Right lobe of liver (tissue), 6 donors: Measurements from ENCODE around the gene FHL1. TPM values are rescaled to one million over a fixed set of nuclear protein-coding genes. Genes with fewer than 3 reads are reported as not detected.
"Not testable (repeated sequence)": the region's sequence is repeated elsewhere in the genome, so short reads cannot be mapped to it uniquely, and the experiment has no call there.

Experiments
- ATAC-seq, 4 donors: fragments of 200-7000 bp; cut with Tn5 transposase; one replicate each; pipeline ENCODE4 v1.9.1; 2020; ENCODE audit warnings: mild to moderate bottlenecking in 4 of 4, moderate library complexity in 4 of 4
- DNase-seq, 3 donors: peaks; one replicate each; pipeline ENCODE4 v3.0.0-alpha.2; 2020
- H3K27ac ChIP-seq, 3 donors: fragments of 200-600 bp; one replicate each; pipeline ENCODE4 v1.8.0; 2022
- H3K27me3 ChIP-seq, 2 donors: fragments of 200-600 bp; one replicate each; pipeline ENCODE4 v1.8.0; 2022
- H3K36me3 ChIP-seq, 4 donors: fragments of 200-600 bp; sonication (generic) in 1 of 4; one replicate each; pipeline versions ENCODE4 v1.5.1 to v1.8.0; 2017 to 2022; ENCODE audit warnings: control low read depth in 1 of 4
- H3K4me1 ChIP-seq, 4 donors: fragments of 200-600 bp; sonication (generic) in 1 of 4; one replicate each; pipeline versions ENCODE4 v1.5.1 to v1.8.0; 2017 to 2022; ENCODE audit warnings: control low read depth in 1 of 4
- H3K4me3 ChIP-seq, 3 donors: fragments of 200-600 bp; one replicate each; pipeline ENCODE4 v1.8.0; 2022
- H3K9me3 ChIP-seq, 4 donors: fragments of 200-600 bp; sonication (generic) in 1 of 4; one replicate each; pipeline versions ENCODE4 v1.5.1 to v1.8.0; 2017 to 2022; ENCODE audit warnings: control low read depth in 1 of 4
- CTCF ChIP-seq, 4 donors: fragments of 200-600 bp in 3 of 4; fragments of 450-650 bp in 1 of 4; IDR thresholded peaks; one replicate each; pipeline versions ENCODE4 v1.5.1 to v1.8.0; 2016 to 2022; ENCODE audit warnings: antibody characterized with exemption in 4 of 4, mild to moderate bottlenecking in 2 of 4
- POLR2A ChIP-seq: fragments of 450-650 bp; IDR thresholded peaks from one replicate; pipeline ENCODE4 v1.6.1; 2017; ENCODE audit warnings: antibody characterized with exemption, mild to moderate bottlenecking
- WGBS: methylation state at CpG from one replicate; pipeline ENCODE4 v1.1.6; 2018; ENCODE audit warnings: low coverage, low lambda C conversion rate; ENCODE audit not compliant: insufficient coverage; ENCODE audit errors: missing lambda C conversion rate; 5-methylcytosine and 5-hydroxymethylcytosine counted together
- intact Hi-C, 2 donors: fragments of 100-400 bp; cut with DNase I; formaldehyde crosslinking; loops; one replicate each; pipeline versions ENCODE4 v1.11.2 to v1.14.1; 2022
- long read RNA-seq: library from polyadenylated mRNA; unstranded; transcript quantifications from one replicate; pipeline ENCODE4 v2.0.0, GENCODE V29; 2019
- total RNA-seq, 6 experiments: library from RNA; depleted of rRNA in 2 of 6; stranded (reverse); fragments of >200 nt in 2 of 6; fragmentation: NEBNext Ultra II Directional in 3 of 6; extraction: Animal tissue kit (Norgen Biotek cat#: 25700) in 3 of 6; gene quantifications; one replicate each; pipeline versions ENCODE4 v1.1.0 to v1.2.4, GENCODE V29; 2016 to 2023
- donor health status: DM: no; HTN: yes; CAD: no.
- donor health status: DM: no; HTN: no; CAD: no.
- donor health status: DM: no; HTN: no; CAD: no.
- donor health status: DM: no; HTN: yes; CAD: no.
- donor health status: DM: no; HTN: yes; CAD: no.

FHL1 gene
- total RNA-seq = 10 to 100 TPM in 5 of 6 experiments, 1 to 10 TPM in 1; 8.0 to 27.6 (median 18.5) TPM
- long read RNA-seq, partial matches to known transcripts = 1 of 5 reads
- long read RNA-seq, other reads (novel, unspliced or antisense) = 0 of 5 reads

- intact Hi-C loops = no loop called here
Observed at GRCh38 chrX:136147315-136147901, at the start of gene FHL1. TSS of gene FHL1 (plus strand) at chrX:136147533.

GRCh38 chrX:136097871-136098805, 49.2 kb upstream of the FHL1 start:
- H3K36me3 ChIP-seq = no peaks in the 10 kb centered on the region
- TF ChIP-seq POLR2A = no peak
- TF ChIP-seq CTCF (IDR thresholded peaks at IDR 0.05) = no peak
- no peak overlapping the region for H3K27ac ChIP-seq
- H3K4me1 ChIP-seq = no peaks in the 10 kb centered on the region
- WGBS = 80% methylated on average over 22 of the region's 44 CpGs
- no peaks in the 10 kb centered on the region for H3K9me3 ChIP-seq
- DNase-seq (no peak), ATAC-seq (no peak)
- intact Hi-C loops = no loop called here
- H3K4me3 ChIP-seq = no peak overlapping the region
- H3K27me3 ChIP-seq = no peaks in the 10 kb centered on the region

More at GRCh38 chrX:136147315-136147901, at the start of gene FHL1:
- DNase-seq (peak; percentile 61 to 78 (median 68)), ATAC-seq (peak; percentile 92 to 93 (median 92))
- H3K27me3 ChIP-seq = no peaks in the 10 kb centered on the region
- peak within 1 kb of the TSS; percentile 38 to 59 (median 49) for H3K4me3 ChIP-seq
- peak within 1 kb of the TSS; percentile 38 to 58 (median 43) for H3K27ac ChIP-seq
- no peaks in the 10 kb centered on the region for H3K36me3 ChIP-seq
- no peaks in the 10 kb centered on the region for H3K4me1 ChIP-seq
- WGBS = 22% methylated on average over 28 of the region's 84 CpGs
- no peaks in the 10 kb centered on the region for H3K9me3 ChIP-seq
- TF ChIP-seq POLR2A (no peak), CTCF (IDR thresholded peaks at IDR 0.05) (no peak)

DNA sequence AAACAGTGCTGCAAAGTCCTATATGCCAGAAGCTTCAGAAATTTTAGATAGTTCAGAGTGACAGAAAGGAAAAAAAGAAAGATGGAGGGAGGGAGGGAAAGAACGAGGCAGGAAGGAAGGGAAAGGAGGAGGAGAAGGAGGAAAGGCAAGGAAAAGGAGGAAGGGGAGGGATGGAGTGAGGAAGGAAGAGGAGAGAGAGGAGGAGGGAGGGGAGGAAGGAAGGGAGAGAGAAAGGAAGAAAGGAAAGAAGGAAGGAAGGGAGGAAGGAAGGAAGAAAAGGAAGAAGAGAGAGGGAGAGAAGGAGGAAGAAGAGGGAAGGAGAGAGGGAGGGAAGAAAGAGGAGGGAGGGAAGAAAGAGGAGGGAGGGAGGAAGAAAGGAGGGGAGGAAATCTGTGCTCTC, 42.4 kb upstream of the FHL1 start:
- H3K27ac ChIP-seq = no peak overlapping the region
- H3K36me3 ChIP-seq = no peaks in the 10 kb centered on the region
- intact Hi-C loops = no loop called here
- H3K9me3 ChIP-seq = no peaks in the 10 kb centered on the region
- H3K27me3 ChIP-seq = no peaks in the 10 kb centered on the region
- ATAC-seq (no peak), DNase-seq (no peak)
- no peak for TF ChIP-seq POLR2A
- no peak for TF ChIP-seq CTCF (IDR thresholded peaks at IDR 0.05)
- no peaks in the 10 kb centered on the region for H3K4me1 ChIP-seq
- no peak overlapping the region for H3K4me3 ChIP-seq
- WGBS = 14% methylated on average over 1 of the region's 1 CpG

- 62% methylated on average over 11 of the region's 11 CpGs for WGBS
- no peaks in the 10 kb centered on the region for H3K27me3 ChIP-seq
- DNase-seq = no peak
- no peak for ATAC-seq
- no peaks in the 10 kb centered on the region for H3K4me1 ChIP-seq
- intact Hi-C loops = no loop called here
- no peaks in the 10 kb centered on the region for H3K9me3 ChIP-seq
- no peak overlapping the region for H3K4me3 ChIP-seq
- no peaks in the 10 kb centered on the region for H3K36me3 ChIP-seq
- H3K27ac ChIP-seq = no peak overlapping the region
- TF ChIP-seq CTCF (IDR thresholded peaks at IDR 0.05) = no peak
Observed at GRCh38 chrX:136106920-136107528, 40.3 kb upstream of the FHL1 start.

GRCh38 chrX:136108905-136109304, 38.4 kb upstream of the FHL1 start:
- H3K4me1 ChIP-seq, DNase-seq, H3K9me3 ChIP-seq, intact Hi-C loops, H3K27ac ChIP-seq, ATAC-seq, H3K4me3 ChIP-seq, H3K36me3 ChIP-seq, H3K27me3 ChIP-seq: not testable (repeated sequence)
- 71% methylated on average over 1 of the region's 1 CpG for WGBS
